A673 (cell line): ENCODE results near the gene MEG3. TPM values are rescaled to one million over a fixed set of nuclear protein-coding genes. Genes with fewer than 3 reads are reported as not detected.

Source experiments
- BruUV-seq: library from RNA; stranded (reverse); fragments of 400-500 nt; replicated peaks from 2 replicates; lab custom pipeline; 2021; lab: Mats Ljungman, UMichigan
- CTCF ChIA-PET: fragments of 300-600 bp; sonication (Branson Sonifier 250); formaldehyde crosslinking; loops from one replicate; lab custom pipeline; 2022; ENCODE audit warnings: antibody characterized with exemption; lab: Charles Lee
- POLR2A ChIA-PET: fragments of 300-600 bp; sonication (Branson Sonifier 250); formaldehyde crosslinking; loops from one replicate; lab custom pipeline; 2022; ENCODE audit warnings: antibody characterized with exemption; ENCODE audit not compliant: low non-redundant PET; lab: Charles Lee
- DNase-seq: peaks from one replicate; pipeline ENCODE4 v3.0.0-alpha.2; 2015; ENCODE audit warnings: low spot score
- H3K27ac ChIP-seq: fragments of 200-600 bp; sonication (generic); 2 replicates; pipeline ENCODE4 v1.5.1; 2016; ENCODE audit warnings: mixed run types, low read depth, mild to moderate bottlenecking, mixed read lengths, antibody characterized with exemption, low read length; ENCODE audit not compliant: poor library complexity, severe bottlenecking
- H3K27me3 ChIP-seq: fragments of 200-600 bp; sonication (generic); replicated peaks from 2 replicates; pipeline ENCODE4 v1.6.1; 2017; ENCODE audit warnings: mixed run types, low read depth, mild to moderate bottlenecking, mixed read lengths, antibody characterized with exemption, low read length; ENCODE audit not compliant: insufficient read depth, poor library complexity
- H3K36me3 ChIP-seq: fragments of 200-600 bp; sonication (generic); 2 replicates; pipeline ENCODE4 v1.6.1; 2016; ENCODE audit warnings: mixed run types, mild to moderate bottlenecking, mixed read lengths, antibody characterized with exemption, low read length; ENCODE audit not compliant: insufficient read depth, poor library complexity, severe bottlenecking
- H3K4me1 ChIP-seq: fragments of 200-600 bp; sonication (generic); 2 replicates; pipeline ENCODE4 v1.6.1; 2017; ENCODE audit warnings: mixed run types, mild to moderate bottlenecking, mixed read lengths, antibody characterized with exemption, low read length; ENCODE audit not compliant: insufficient read depth, poor library complexity, severe bottlenecking
- H3K4me3 ChIP-seq: fragments of 200-600 bp; sonication (generic); 2 replicates; pipeline ENCODE4 v1.5.1; 2016; ENCODE audit warnings: low read depth, mixed run types, mild to moderate bottlenecking, mixed read lengths, low read length; ENCODE audit not compliant: poor library complexity, severe bottlenecking
- H3K9me3 ChIP-seq: fragments of 200-600 bp; sonication (generic); 2 replicates; pipeline ENCODE4 v1.6.1; 2016; ENCODE audit warnings: mixed run types, low read depth, mild to moderate bottlenecking, mixed read lengths, antibody characterized with exemption, low read length; ENCODE audit not compliant: poor library complexity, severe bottlenecking
- EZH2 ChIP-seq: fragments of 200-600 bp; sonication (generic); IDR thresholded peaks from 2 replicates; pipeline ENCODE4 v1.6.1; 2017; ENCODE audit warnings: borderline replicate concordance, low read depth, mild to moderate bottlenecking, mixed read lengths, antibody characterized with exemption, low read length; ENCODE audit not compliant: poor library complexity, severe bottlenecking
- intact Hi-C: fragments of 100-400 bp; cut with micrococcal nuclease; formaldehyde crosslinking; loops from one replicate; pipeline ENCODE4 v1.10.0; 2022; ENCODE audit not compliant: unreplicated experiment
- total RNA-seq: library from RNA; stranded (reverse); gene quantifications from 2 replicates; pipeline ENCODE4 v1.2.3, GENCODE V29; 2021
- TF ChIP-seq, protein P1 (sequence below): fragments of 300-800, 200-600 bp; sonication (generic); conservative IDR thresholded peaks from 2 replicates; pipeline ENCODE4 v1.5.1; 2017; ENCODE audit warnings: low read depth, mild to moderate bottlenecking, antibody characterized with exemption, low read length, moderate library complexity, mixed read lengths

MEG3 gene
- total RNA-seq, 1 experiment from 2014 or later, result 58.7 TPM

DNA sequence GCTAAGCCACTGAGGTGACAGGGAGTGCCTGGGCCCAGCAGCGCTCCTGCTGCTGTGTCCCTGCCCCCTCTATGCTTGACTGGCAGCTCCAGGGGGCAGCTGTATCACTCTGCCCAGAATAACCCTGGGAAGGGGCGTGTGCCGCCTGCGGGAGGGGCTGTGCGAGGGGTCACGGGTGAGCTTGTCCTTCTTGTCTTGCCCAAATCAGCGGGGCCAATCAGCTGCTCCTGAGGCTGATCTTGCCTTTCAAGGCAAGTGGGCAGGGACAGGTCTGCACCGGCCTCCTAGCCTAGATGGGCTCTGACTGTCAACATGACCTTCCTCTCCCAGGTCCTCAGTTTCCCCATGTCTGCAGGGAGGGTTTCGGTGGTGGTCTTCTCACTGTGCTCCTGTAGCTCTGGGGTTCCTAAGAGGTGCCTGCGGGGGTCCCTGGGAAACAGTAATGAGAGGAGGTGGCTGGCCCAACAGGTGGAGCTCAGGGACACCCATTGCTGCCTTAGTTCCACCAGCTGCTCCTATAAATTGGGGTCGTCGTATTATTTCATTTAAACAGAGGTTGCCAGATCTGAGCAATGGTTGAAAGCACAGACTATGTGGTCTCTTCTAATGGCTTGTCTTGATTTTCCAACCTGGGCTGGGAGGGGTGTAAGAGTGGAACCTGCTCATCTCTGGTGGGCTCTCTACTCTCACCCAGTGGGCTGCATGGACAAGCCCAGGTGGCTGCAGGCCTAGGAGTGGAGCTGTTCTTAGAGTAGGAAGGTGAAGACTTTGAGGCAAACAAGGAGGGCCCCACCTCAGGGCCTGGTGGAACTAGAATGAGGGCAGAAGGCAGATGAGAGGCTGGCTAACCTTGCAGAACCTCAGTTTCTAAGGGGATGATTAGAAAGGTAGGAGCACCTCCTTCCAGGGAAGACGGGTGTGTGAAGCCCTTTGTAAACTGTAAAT is 65.9 kb downstream of the MEG3 start:
- POLR2A ChIA-PET, result no interaction called here
- intact Hi-C loops, result no loop called here
- BruUV-seq, result no TSS peak
- no peak for TF ChIP-seq EZH2
- TF ChIP-seq, protein P1, sequence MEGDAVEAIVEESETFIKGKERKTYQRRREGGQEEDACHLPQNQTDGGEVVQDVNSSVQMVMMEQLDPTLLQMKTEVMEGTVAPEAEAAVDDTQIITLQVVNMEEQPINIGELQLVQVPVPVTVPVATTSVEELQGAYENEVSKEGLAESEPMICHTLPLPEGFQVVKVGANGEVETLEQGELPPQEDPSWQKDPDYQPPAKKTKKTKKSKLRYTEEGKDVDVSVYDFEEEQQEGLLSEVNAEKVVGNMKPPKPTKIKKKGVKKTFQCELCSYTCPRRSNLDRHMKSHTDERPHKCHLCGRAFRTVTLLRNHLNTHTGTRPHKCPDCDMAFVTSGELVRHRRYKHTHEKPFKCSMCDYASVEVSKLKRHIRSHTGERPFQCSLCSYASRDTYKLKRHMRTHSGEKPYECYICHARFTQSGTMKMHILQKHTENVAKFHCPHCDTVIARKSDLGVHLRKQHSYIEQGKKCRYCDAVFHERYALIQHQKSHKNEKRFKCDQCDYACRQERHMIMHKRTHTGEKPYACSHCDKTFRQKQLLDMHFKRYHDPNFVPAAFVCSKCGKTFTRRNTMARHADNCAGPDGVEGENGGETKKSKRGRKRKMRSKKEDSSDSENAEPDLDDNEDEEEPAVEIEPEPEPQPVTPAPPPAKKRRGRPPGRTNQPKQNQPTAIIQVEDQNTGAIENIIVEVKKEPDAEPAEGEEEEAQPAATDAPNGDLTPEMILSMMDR, result no peak
- Histone ChIP-seq H3K36me3 (no peaks in the 10 kb centered on the region), H3K4me3 (no peak overlapping the region), H3K27ac (no peak overlapping the region), H3K4me1 (peaks cover 35% of the 10 kb centered on the region), H3K27me3 (no peaks in the 10 kb centered on the region), H3K9me3 (no peaks in the 10 kb centered on the region)
- no peak for DNase-seq
- CTCF ChIA-PET, result no interaction called here

DNA sequence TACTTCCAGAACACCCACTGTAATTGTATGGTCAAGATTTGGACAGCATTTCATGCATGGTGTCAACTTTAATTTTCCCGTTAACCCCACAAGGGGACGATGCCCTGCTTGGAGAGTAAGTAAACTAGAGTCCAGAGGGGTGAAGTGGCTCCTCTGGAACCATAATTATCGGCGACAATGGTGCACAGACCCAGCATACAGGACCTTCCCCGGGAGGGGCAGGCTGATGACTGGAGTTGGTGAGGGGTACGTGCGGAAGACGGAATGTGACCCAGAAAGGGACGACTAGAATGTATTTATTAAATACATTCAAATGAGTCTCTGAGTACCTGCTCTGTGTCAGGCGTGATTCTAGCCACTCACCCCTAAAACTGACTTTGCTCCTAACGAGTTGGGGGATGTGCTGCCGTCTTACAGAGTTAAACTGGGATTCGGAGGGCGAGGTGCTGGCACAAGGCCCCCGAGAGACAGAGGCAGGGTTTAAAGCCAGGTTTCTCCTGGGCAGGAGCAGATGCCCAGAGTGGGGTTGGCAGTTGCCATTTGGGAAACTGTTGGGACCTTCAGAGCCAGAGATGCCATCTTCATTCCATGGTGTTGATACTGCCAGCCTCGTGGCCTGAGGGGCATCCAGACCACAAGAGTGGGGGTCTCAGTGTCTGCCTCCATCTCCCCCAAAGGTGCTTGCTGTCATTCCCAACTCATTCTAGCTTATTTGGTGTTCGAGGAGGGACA is 66.7 kb downstream of the MEG3 start:
- no peak overlapping the region for H3K4me3 ChIP-seq
- TF ChIP-seq, protein P1, result no peak
- no peak for TF ChIP-seq EZH2
- no peak overlapping the region for H3K27ac ChIP-seq
- H3K9me3 ChIP-seq, result no peaks in the 10 kb centered on the region
- H3K4me1 ChIP-seq, result peaks cover 29% of the 10 kb centered on the region
- intact Hi-C loops, result no loop called here
- CTCF ChIA-PET, result no interaction called here
- H3K27me3 ChIP-seq, result no peaks in the 10 kb centered on the region
- BruUV-seq, result no TSS peak
- H3K36me3 ChIP-seq, result no peaks in the 10 kb centered on the region
- POLR2A ChIA-PET, result no interaction called here
- no peak for DNase-seq

DNA sequence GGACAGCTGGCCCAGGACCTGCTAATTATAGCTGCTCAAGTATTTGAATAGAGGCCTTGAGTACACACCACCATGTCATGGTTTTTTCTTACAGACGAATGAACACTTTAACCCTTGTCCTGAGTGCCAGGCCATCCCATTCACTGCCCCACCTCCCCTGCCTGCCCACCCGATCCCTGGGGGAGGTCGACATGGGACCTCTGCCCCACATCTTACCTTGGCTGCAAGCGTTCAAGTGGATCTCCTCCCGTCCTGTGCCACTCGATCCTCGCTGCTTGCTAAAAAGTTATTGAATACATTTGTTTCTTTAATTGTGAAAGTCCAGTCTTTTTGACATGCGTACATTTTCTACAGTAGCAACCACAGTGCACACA is 67.3 kb downstream of the MEG3 start:
- ChIA-PET CTCF (no interaction called here), POLR2A (no interaction called here)
- Histone ChIP-seq H3K27ac (no peak overlapping the region), H3K27me3 (no peaks in the 10 kb centered on the region), H3K4me1 (peaks cover 28% of the 10 kb centered on the region), H3K9me3 (no peaks in the 10 kb centered on the region), H3K4me3 (no peak overlapping the region), H3K36me3 (no peaks in the 10 kb centered on the region)
- DNase-seq, result no peak
- intact Hi-C loops, result no loop called here
- TF ChIP-seq EZH2, result no peak
- TF ChIP-seq, protein P1, result no peak
- no TSS peak for BruUV-seq
